ENCODE results near the gene SCIN. TPM values are rescaled to one million over a fixed set of nuclear protein-coding genes. Genes with fewer than 3 reads are reported as not detected.
"Not testable (repeated sequence)": the region's sequence is repeated elsewhere in the genome, so short reads cannot be mapped to it uniquely, and the experiment has no call there.

Gene SCIN
- total RNA-seq, 2 experiments from 2014 or later, result 0.12 TPM; not detected in 1

- Mint-ChIP-seq H3K27ac (no peak overlapping the region), H3K4me3 (no peak overlapping the region), H3K27me3 (no peaks in the 10 kb centered on the region), H3K36me3 (no peaks in the 10 kb centered on the region), H3K9me3 (no peaks in the 10 kb centered on the region), H3K4me1 (ENCODE audit: low read depth) (no peaks in the 10 kb centered on the region)
- ChIA-PET POLR2A (no interaction called here), CTCF (no interaction called here)
- DNase-seq, result no peak
- intact Hi-C loops (cut with micrococcal nuclease), result no loop called here
These were observed 73.1 kb downstream of the SCIN start for GRCh38 chr7:12643644-12644043.

GRCh38 chr7:12645212-12645611 is 74.7 kb downstream of the SCIN start:
- POLR2A ChIA-PET; DNase-seq; H3K4me1 Mint-ChIP-seq (ENCODE audit: low read depth); intact Hi-C loops (cut with micrococcal nuclease); H3K9me3 Mint-ChIP-seq; H3K27ac Mint-ChIP-seq; H3K4me3 Mint-ChIP-seq; H3K27me3 Mint-ChIP-seq; H3K36me3 Mint-ChIP-seq: not testable (repeated sequence)
- CTCF ChIA-PET, result interaction anchor here (1.0 kb wide), 1 partner anchor 638 kb away, joined by 3 read pairs; no protein-coding TSS in a partner anchor

- ChIA-PET POLR2A (no interaction called here), CTCF (interaction anchor here (0.7 kb wide), 1 partner anchor 10 kb away, joined by 4 read pairs; no protein-coding TSS in a partner anchor)
- H3K9me3 Mint-ChIP-seq, result no peaks in the 10 kb centered on the region
These were observed 75.6 kb downstream of the SCIN start for GRCh38 chr7:12646139-12646538.

GRCh38 chr7:12647364-12648219 is 77.1 kb downstream of the SCIN start:
- CTCF ChIA-PET, result interaction anchor here (0.6 kb wide), 1 partner anchor 13 kb away, joined by 3 read pairs; no protein-coding TSS in a partner anchor
- H3K27ac Mint-ChIP-seq, result no peak overlapping the region

More at GRCh38 chr7:12646139-12646538, 75.6 kb downstream of the SCIN start:
- intact Hi-C loops (cut with micrococcal nuclease), result no loop called here
- H3K27ac Mint-ChIP-seq, result no peak overlapping the region
- no peak overlapping the region for H3K4me3 Mint-ChIP-seq
- no peaks in the 10 kb centered on the region for H3K4me1 Mint-ChIP-seq (ENCODE audit: low read depth)
- no peaks in the 10 kb centered on the region for H3K27me3 Mint-ChIP-seq
- no peaks in the 10 kb centered on the region for H3K36me3 Mint-ChIP-seq
- DNase-seq, result no peak

GRCh38 chr7:12648704-12649261 is 78.3 kb downstream of the SCIN start:
- CTCF ChIA-PET, result no interaction called here
- no peaks in the 10 kb centered on the region for H3K4me1 Mint-ChIP-seq (ENCODE audit: low read depth)
- no peaks in the 10 kb centered on the region for H3K27me3 Mint-ChIP-seq
- DNase-seq, result no peak
- intact Hi-C loops (cut with micrococcal nuclease), result no loop called here
- no peaks in the 10 kb centered on the region for H3K9me3 Mint-ChIP-seq
- no peaks in the 10 kb centered on the region for H3K36me3 Mint-ChIP-seq
- no peak overlapping the region for H3K27ac Mint-ChIP-seq
- POLR2A ChIA-PET, result no interaction called here
- H3K4me3 Mint-ChIP-seq, result no peak overlapping the region

More at GRCh38 chr7:12647364-12648219, 77.1 kb downstream of the SCIN start:
- H3K4me3 Mint-ChIP-seq, result no peak overlapping the region
- no peaks in the 10 kb centered on the region for H3K4me1 Mint-ChIP-seq (ENCODE audit: low read depth)
- POLR2A ChIA-PET, result no interaction called here
- no peaks in the 10 kb centered on the region for H3K27me3 Mint-ChIP-seq
- H3K9me3 Mint-ChIP-seq, result no peaks in the 10 kb centered on the region
- no peak for DNase-seq
- intact Hi-C loops (cut with micrococcal nuclease), result no loop called here
- H3K36me3 Mint-ChIP-seq, result no peaks in the 10 kb centered on the region

GRCh38 chr7:12649348-12649747 is 78.8 kb downstream of the SCIN start:
- H3K36me3 Mint-ChIP-seq, result no peaks in the 10 kb centered on the region
- intact Hi-C loops (cut with micrococcal nuclease), result no loop called here
- H3K27me3 Mint-ChIP-seq, result no peaks in the 10 kb centered on the region
- H3K4me1 Mint-ChIP-seq (ENCODE audit: low read depth), result no peaks in the 10 kb centered on the region
- H3K4me3 Mint-ChIP-seq, result no peak overlapping the region
- H3K9me3 Mint-ChIP-seq, result no peaks in the 10 kb centered on the region
- DNase-seq, result no peak
- ChIA-PET POLR2A (no interaction called here), CTCF (no interaction called here)
- no peak overlapping the region for H3K27ac Mint-ChIP-seq

GRCh38 chr7:12650080-12650479 is 79.6 kb downstream of the SCIN start:
- intact Hi-C loops (cut with micrococcal nuclease), result no loop called here
- Mint-ChIP-seq H3K27me3 (no peaks in the 10 kb centered on the region), H3K9me3 (no peaks in the 10 kb centered on the region), H3K36me3 (no peaks in the 10 kb centered on the region), H3K27ac (no peak overlapping the region), H3K4me3 (no peak overlapping the region), H3K4me1 (ENCODE audit: low read depth) (no peaks in the 10 kb centered on the region)
- CTCF ChIA-PET, result no interaction called here
- POLR2A ChIA-PET, result no interaction called here
- no peak for DNase-seq

GRCh38 chr7:12653110-12653509 is 82.6 kb downstream of the SCIN start:
- Mint-ChIP-seq H3K9me3 (no peaks in the 10 kb centered on the region), H3K36me3 (no peaks in the 10 kb centered on the region), H3K27ac (no peak overlapping the region), H3K4me1 (ENCODE audit: low read depth) (no peaks in the 10 kb centered on the region), H3K4me3 (no peak overlapping the region), H3K27me3 (no peaks in the 10 kb centered on the region)
- no peak for DNase-seq
- intact Hi-C loops (cut with micrococcal nuclease), result no loop called here
- CTCF ChIA-PET, result interaction anchor here (0.5 kb wide), 1 partner anchor 115 kb away, joined by 4 read pairs; no protein-coding TSS in a partner anchor
- POLR2A ChIA-PET, result no interaction called here

GRCh38 chr7:12653518-12653917 is 83.0 kb downstream of the SCIN start:
- DNase-seq, result no peak
- H3K9me3 Mint-ChIP-seq, result no peaks in the 10 kb centered on the region
- intact Hi-C loops (cut with micrococcal nuclease), result no loop called here
- no peak overlapping the region for H3K4me3 Mint-ChIP-seq
- POLR2A ChIA-PET, result no interaction called here
- H3K4me1 Mint-ChIP-seq (ENCODE audit: low read depth), result no peaks in the 10 kb centered on the region
- H3K36me3 Mint-ChIP-seq, result no peaks in the 10 kb centered on the region
- CTCF ChIA-PET, result interaction anchor here (0.5 kb wide), 1 partner anchor 115 kb away, joined by 4 read pairs; no protein-coding TSS in a partner anchor
- no peak overlapping the region for H3K27ac Mint-ChIP-seq
- no peaks in the 10 kb centered on the region for H3K27me3 Mint-ChIP-seq

- intact Hi-C loops (cut with micrococcal nuclease), result no loop called here
- H3K4me1 Mint-ChIP-seq (ENCODE audit: low read depth), result no peaks in the 10 kb centered on the region
These were observed 84.6 kb downstream of the SCIN start for GRCh38 chr7:12655161-12655560.

GRCh38 chr7:12660423-12660822 is 89.9 kb downstream of the SCIN start:
- CTCF ChIA-PET; H3K9me3 Mint-ChIP-seq; POLR2A ChIA-PET; H3K36me3 Mint-ChIP-seq; H3K4me3 Mint-ChIP-seq; H3K27ac Mint-ChIP-seq; H3K27me3 Mint-ChIP-seq; intact Hi-C loops (cut with micrococcal nuclease); DNase-seq; H3K4me1 Mint-ChIP-seq (ENCODE audit: low read depth): not testable (repeated sequence)

More at GRCh38 chr7:12655161-12655560, 84.6 kb downstream of the SCIN start:
- H3K27me3 Mint-ChIP-seq, result no peaks in the 10 kb centered on the region
- ChIA-PET POLR2A (no interaction called here), CTCF (no interaction called here)
- H3K27ac Mint-ChIP-seq, result no peak overlapping the region
- H3K4me3 Mint-ChIP-seq, result no peak overlapping the region
- DNase-seq, result no peak
- H3K36me3 Mint-ChIP-seq, result no peaks in the 10 kb centered on the region
- H3K9me3 Mint-ChIP-seq, result no peaks in the 10 kb centered on the region

GRCh38 chr7:12660986-12661385 is 90.5 kb downstream of the SCIN start:
- H3K9me3 Mint-ChIP-seq; intact Hi-C loops (cut with micrococcal nuclease); H3K4me1 Mint-ChIP-seq (ENCODE audit: low read depth); H3K27ac Mint-ChIP-seq; H3K4me3 Mint-ChIP-seq; POLR2A ChIA-PET; DNase-seq; H3K27me3 Mint-ChIP-seq; CTCF ChIA-PET; H3K36me3 Mint-ChIP-seq: not testable (repeated sequence)

- no peak overlapping the region for H3K4me3 Mint-ChIP-seq
- no peaks in the 10 kb centered on the region for H3K4me1 Mint-ChIP-seq (ENCODE audit: low read depth)
- intact Hi-C loops (cut with micrococcal nuclease), result no loop called here
- no peak for DNase-seq
- CTCF ChIA-PET, result no interaction called here
- POLR2A ChIA-PET, result no interaction called here
- no peak overlapping the region for H3K27ac Mint-ChIP-seq
- H3K36me3 Mint-ChIP-seq, result no peaks in the 10 kb centered on the region
- H3K27me3 Mint-ChIP-seq, result no peaks in the 10 kb centered on the region
- H3K9me3 Mint-ChIP-seq, result no peaks in the 10 kb centered on the region
These were observed 91.1 kb downstream of the SCIN start for GRCh38 chr7:12661581-12661980.
